GM19395 (cell line): Measurements from ENCODE around the gene GALNT7.
A peak's percentile ranks its signal among the peaks of the same experiment; 100 is the strongest.

ENCODE experiments used
- ATAC-seq: cut with Tn5 transposase; IDR thresholded peaks from one replicate; pipeline ENCODE4 v1.9.1; 2021; ENCODE audit warnings: mild to moderate bottlenecking, moderate library complexity; ENCODE audit not compliant: unreplicated experiment

The GALNT7 gene

DNA sequence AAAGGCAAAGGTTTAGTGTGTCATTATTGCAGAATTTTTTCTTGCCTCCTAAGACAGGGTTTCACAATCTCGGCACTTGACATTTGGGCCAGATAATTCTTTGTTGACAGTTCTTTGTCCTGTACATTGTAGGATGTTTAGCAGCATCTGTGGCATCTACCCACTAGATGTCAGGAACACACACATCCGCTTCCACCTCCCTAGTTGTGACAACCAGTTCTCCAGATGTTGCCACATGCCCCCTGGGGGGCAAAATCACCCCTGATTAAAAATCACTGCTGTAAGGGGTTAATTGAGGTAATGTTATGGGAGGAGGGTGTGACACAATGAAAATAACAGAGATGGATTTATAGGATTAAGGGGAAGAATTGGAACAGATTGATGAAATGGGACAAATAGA is 90.3 kb downstream of the GALNT7 start:
- ATAC-seq = no peak

DNA sequence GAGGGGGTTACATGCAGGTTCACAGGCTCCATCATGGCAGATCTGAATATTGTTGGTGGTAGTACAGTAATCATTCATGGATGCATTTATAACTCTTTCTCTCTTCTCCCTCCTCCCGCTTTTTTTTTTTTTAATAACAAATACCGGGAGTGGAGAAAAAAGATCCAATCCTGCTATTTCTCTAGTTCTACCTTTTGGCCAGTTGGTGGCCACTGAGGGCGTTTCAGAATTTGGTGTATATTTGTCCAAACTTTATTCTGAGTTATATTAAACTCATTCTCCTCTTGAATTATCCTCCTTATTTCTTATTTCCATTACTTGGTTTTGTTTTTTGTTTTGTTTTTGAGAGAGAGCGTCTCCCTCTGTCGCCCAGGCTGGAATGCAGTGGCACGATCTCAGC is 90.7 kb downstream of the GALNT7 start:
- ATAC-seq = no peak

GRCh38 chr4:173261052-173261451 is 92.4 kb downstream of the GALNT7 start:
- ATAC-seq = no peak

GRCh38 chr4:173262375-173262774 is 93.8 kb downstream of the GALNT7 start:
- ATAC-seq = no peak

- peak; percentile 37 for ATAC-seq
Measured at GRCh38 chr4:173264245-173264644, 95.6 kb downstream of the GALNT7 start.

DNA sequence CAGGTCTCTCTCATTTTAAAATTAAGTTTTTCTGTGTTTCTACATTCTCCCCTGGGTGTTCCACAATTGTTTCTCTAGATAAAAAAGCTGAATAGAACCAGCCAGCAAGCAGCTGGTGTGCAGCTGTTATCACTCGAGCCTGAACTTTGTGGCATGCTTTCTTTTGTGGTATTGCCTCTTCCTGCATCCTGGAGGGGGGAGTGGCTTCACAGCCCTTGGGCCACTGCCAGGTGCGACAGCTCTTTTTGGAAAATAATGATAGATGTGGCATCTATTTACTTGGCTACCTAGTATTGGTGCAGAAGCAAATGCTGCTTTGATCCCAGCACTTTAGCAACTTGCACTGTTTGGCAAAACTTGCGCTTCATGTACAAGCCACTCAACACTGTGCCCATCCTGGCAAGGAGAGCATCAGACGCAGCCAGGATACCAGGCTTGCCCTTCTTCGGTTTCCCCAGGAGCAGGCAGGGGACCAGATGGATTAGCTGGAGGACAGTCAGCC is 96.1 kb downstream of the GALNT7 start:
- ATAC-seq = peak; percentile 94

- ATAC-seq = no peak
Measured at GRCh38 chr4:173265751-173266150, 97.1 kb downstream of the GALNT7 start.

GRCh38 chr4:173267711-173268110 is 99.1 kb downstream of the GALNT7 start:
- ATAC-seq = no peak

DNA sequence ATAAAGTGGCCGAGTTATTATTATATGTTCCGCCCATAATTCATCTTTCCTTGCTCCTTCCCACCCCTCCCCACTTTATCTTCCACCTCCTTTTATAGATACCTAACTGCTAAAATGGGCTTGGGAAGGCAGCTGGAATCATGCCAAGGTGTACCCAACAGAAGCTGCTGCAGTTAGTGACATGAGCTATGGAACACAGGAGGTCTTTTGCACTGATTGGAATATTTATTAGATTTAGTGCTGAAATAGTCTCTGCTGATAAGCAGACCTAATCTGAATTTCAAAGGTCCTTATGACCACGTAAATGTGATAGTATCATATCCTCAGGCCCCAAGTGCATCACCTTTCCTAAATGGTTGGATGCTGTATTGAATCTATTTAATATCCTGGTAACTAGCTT is 100.7 kb downstream of the GALNT7 start:
- no peak for ATAC-seq

DNA sequence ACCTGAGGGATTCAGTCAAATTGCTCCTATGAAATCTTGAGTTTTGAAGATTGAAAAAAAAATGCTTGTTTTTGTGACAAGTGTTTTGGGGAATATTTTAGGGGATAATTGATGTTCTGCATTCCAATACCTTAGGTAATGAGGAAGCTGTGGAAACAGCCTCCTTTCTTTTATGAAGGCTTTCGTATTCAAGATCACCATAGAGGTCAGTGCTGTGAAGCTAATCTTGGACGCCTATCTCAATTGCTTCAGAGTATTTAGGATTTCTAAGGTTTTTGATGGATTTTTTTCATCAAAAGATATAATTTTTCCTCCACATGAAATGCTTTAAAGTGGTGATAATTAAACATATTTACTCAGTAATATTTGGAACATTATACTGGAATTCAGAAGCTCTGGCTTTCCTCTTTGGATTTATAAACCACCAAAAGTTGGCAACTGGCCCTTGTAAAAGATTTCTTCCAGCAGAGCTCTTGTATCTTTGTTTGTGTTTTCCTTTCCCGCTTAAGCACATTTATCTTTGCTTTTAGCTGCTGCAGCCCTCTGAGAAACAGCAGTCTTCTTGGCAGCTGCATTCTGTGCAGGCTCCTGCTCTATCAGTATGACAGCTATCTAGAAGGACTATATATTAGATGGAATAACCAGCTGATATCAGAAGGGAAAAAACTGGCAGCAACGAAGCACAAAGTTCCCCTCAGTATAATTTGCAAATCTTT is 101.9 kb downstream of the GALNT7 start:
- no peak for ATAC-seq

- no peak for ATAC-seq
Measured at GRCh38 chr4:173272314-173272713, 103.7 kb downstream of the GALNT7 start.

GRCh38 chr4:173272996-173273395 is 104.4 kb downstream of the GALNT7 start:
- no peak for ATAC-seq

GRCh38 chr4:173273941-173274340 is 105.3 kb downstream of the GALNT7 start:
- no peak for ATAC-seq

GRCh38 chr4:173274744-173275143 is 106.1 kb downstream of the GALNT7 start:
- no peak for ATAC-seq

GRCh38 chr4:173275150-173275549 is 106.5 kb downstream of the GALNT7 start:
- ATAC-seq = no peak

- no peak for ATAC-seq
Measured at GRCh38 chr4:173277340-173277739, 108.7 kb downstream of the GALNT7 start.

DNA sequence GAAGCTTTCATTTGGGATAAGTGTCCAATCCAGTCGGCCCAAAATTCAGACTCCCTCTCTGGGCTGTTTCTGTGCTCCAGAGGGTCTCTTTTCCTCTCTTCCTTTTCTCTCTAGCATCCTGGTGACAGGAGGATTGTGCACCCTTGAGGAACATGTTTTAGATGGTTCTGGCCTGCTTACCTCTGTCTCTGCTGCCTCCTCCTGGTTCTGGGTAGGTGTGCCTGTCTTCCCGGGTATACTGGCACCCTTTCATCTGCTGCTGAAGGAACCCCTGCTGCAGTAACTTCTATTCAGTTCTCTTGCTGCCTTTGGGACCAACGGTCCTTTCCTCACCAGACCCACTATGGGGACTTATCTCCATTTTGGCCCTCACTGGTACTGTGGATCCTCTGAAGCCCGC is 112.4 kb downstream of the GALNT7 start:
- ATAC-seq = peak; percentile 48

DNA sequence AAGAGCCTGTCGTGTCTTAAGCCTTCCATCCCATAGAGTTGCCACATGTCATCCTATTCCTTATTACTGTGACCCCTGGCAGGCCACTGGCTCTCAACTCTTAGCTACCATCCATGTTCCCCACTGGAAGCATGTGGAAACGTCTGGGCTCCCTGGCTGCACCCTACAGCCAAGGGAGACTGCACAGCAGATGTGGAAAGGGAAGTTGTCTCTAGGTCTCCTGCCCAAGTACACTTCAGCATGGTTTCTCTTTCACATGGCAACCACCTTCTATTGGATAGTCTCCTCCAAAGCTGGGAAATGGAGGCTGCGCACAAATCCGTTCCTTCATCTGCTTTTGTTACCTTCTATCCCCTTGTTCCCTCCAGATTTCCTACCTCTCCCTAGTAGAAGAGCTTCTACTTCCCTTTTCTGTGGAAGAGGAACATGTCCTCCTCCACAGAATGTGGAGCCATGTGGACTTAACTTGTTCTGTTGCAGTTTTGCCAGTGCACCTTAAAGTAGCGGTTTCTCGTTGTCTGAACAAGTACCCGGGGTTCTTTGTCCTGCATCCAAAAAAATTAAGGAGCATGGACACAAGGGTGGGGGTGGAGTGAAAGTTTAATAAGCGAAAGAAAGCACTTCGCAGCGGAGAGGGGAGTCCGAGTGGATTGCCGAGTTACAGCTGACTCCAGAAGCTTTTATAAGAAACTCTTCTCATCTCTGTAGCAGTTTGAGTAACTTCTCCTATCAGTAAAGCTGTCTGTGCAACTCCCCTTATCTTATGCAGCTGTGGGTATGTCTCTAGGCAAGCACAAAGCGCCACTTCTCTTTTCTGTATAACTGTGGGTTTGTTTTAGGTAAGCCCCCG is 113.0 kb downstream of the GALNT7 start:
- ATAC-seq = peak; percentile 82

- ATAC-seq = no peak
Measured at GRCh38 chr4:173282256-173282562, 113.6 kb downstream of the GALNT7 start.

- no peak for ATAC-seq
Measured at GRCh38 chr4:173282626-173283025, 114.0 kb downstream of the GALNT7 start.

GRCh38 chr4:173284463-173284862 is 115.9 kb downstream of the GALNT7 start:
- ATAC-seq = no peak

DNA sequence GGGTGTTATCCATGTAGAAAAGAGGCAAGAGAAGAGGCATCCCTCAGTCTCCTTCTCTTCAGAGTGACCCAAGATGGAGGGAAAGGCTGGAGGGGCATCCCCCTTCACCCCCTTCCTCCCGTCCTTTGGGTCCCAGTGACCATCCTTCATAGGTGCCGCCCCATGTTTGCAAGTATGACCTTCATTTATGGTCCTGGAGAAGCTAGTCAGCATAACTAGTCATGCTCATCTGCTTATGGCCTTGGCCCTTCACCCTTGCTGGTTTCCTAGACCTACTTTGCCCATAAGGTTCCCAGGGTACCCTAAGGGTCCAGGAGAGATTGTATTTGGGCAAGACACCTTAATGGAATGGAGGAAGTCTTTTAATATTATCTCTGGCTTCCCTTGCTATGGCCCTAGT is 118.9 kb downstream of the GALNT7 start:
- ATAC-seq = no peak
